H9 (cell line): ENCODE results near the gene ARHGEF1. TPM values are rescaled to one million over a fixed set of nuclear protein-coding genes. Genes with fewer than 3 reads are reported as not detected.
A peak's percentile ranks its signal among the peaks of the same experiment; 100 is the strongest.

ENCODE experiments used
- DNase-seq: peaks from one replicate; pipeline ENCODE4 v3.0.0-alpha.2; 2017
- H2AFZ ChIP-seq: one replicate; pipeline ENCODE4 v1.6.1; 2013; ENCODE audit warnings: mild to moderate bottlenecking, low read length, control low read depth, moderate library complexity
- H2AK5ac ChIP-seq: 2 replicates; pipeline ENCODE4 v1.6.1; 2013; ENCODE audit warnings: low read length, control low read depth, mixed read lengths; ENCODE audit not compliant: insufficient read length
- H2BK120ac ChIP-seq: one replicate; pipeline ENCODE4 v1.6.1; 2013; ENCODE audit warnings: low read depth, mild to moderate bottlenecking, low read length, control low read depth, inconsistent platforms; ENCODE audit not compliant: poor library complexity, severe bottlenecking
- H2BK12ac ChIP-seq: 2 replicates; pipeline ENCODE4 v1.6.1; 2013; ENCODE audit warnings: low read length, control low read depth, mixed read lengths, low read depth; ENCODE audit not compliant: insufficient read length
- H2BK15ac ChIP-seq: 2 replicates; pipeline ENCODE4 v1.6.1; 2013; ENCODE audit warnings: low read depth, low read length, control low read depth
- H2BK20ac ChIP-seq: one replicate; pipeline ENCODE4 v1.6.1; 2013; ENCODE audit warnings: low read depth, mild to moderate bottlenecking, low read length, control low read depth, inconsistent platforms; ENCODE audit not compliant: poor library complexity, severe bottlenecking
- H2BK5ac ChIP-seq: 2 replicates; pipeline ENCODE4 v1.6.1; 2013; ENCODE audit warnings: low read length, control low read depth, mixed read lengths; ENCODE audit not compliant: insufficient read length
- H3K14ac ChIP-seq: 2 replicates; pipeline ENCODE4 v1.6.1; 2013; ENCODE audit warnings: low read length, control low read depth; ENCODE audit not compliant: insufficient read depth
- H3K18ac ChIP-seq: 2 replicates; pipeline ENCODE4 v1.6.1; 2013; ENCODE audit warnings: low read depth, mild to moderate bottlenecking, mixed read lengths, low read length, control low read depth; ENCODE audit not compliant: insufficient read length
- H3K23ac ChIP-seq: 2 replicates; pipeline ENCODE4 v1.6.1; 2013; ENCODE audit warnings: low read length, control low read depth, mixed read lengths, low read depth; ENCODE audit not compliant: insufficient read length
- H3K23me2 ChIP-seq: 2 replicates; pipeline ENCODE4 v1.6.1; 2013; ENCODE audit warnings: low read depth, mild to moderate bottlenecking, mixed read lengths, low read length, control low read depth; ENCODE audit not compliant: insufficient read length, poor library complexity, severe bottlenecking
- H3K27ac ChIP-seq: 2 replicates; pipeline ENCODE4 v1.5.1; 2013; ENCODE audit warnings: low read length, control low read depth, mixed read lengths, low read depth; ENCODE audit not compliant: insufficient read length
- H3K27me3 ChIP-seq: 2 replicates; pipeline ENCODE4 v1.6.1; 2013; ENCODE audit warnings: low read length, control low read depth, inconsistent platforms; ENCODE audit not compliant: insufficient read depth
- H3K4ac ChIP-seq: 2 replicates; pipeline ENCODE4 v1.6.1; 2013; ENCODE audit warnings: low read depth, mild to moderate bottlenecking, control low read depth, inconsistent platforms, low read length, moderate library complexity
- H3K4me1 ChIP-seq: 2 replicates; pipeline ENCODE4 v1.6.1; 2013; ENCODE audit warnings: low read length, control low read depth, inconsistent platforms; ENCODE audit not compliant: insufficient read depth
- H3K4me2 ChIP-seq: 2 replicates; pipeline ENCODE4 v1.6.1; 2013; ENCODE audit warnings: low read length, control low read depth, mixed read lengths; ENCODE audit not compliant: insufficient read length, insufficient read depth
- H3K56ac ChIP-seq: 2 replicates; pipeline ENCODE4 v1.6.1; 2013; ENCODE audit warnings: low read depth, mild to moderate bottlenecking, mixed read lengths, low read length, control low read depth; ENCODE audit not compliant: insufficient read length
- H3K79me1 ChIP-seq: 2 replicates; pipeline ENCODE4 v1.6.1; 2013; ENCODE audit warnings: low read depth, mild to moderate bottlenecking, moderate library complexity, low read length, control low read depth, inconsistent platforms; ENCODE audit not compliant: insufficient read depth, poor library complexity, severe bottlenecking
- H3K79me2 ChIP-seq: 2 replicates; pipeline ENCODE4 v1.6.1; 2013; ENCODE audit warnings: low read length, control low read depth, inconsistent platforms; ENCODE audit not compliant: insufficient read depth
- H3K9ac ChIP-seq: 2 replicates; pipeline ENCODE4 v1.6.1; 2013; ENCODE audit warnings: low read length, control low read depth, mixed read lengths; ENCODE audit not compliant: insufficient read length; ENCODE audit errors: extremely low read depth
- H3K9me3 ChIP-seq: one replicate; pipeline ENCODE4 v1.6.1; 2013; ENCODE audit warnings: low read depth, low read length, inconsistent platforms; ENCODE audit not compliant: control insufficient read depth
- H3T11ph ChIP-seq: one replicate; pipeline ENCODE4 v1.6.1; 2013; ENCODE audit warnings: mild to moderate bottlenecking, low read length, control low read depth, inconsistent platforms
- H4K20me1 ChIP-seq: one replicate; pipeline ENCODE4 v1.6.1; 2013; ENCODE audit not compliant: control insufficient read depth, insufficient read length, insufficient read depth
- H4K5ac ChIP-seq: 2 replicates; pipeline ENCODE4 v1.6.1; 2013; ENCODE audit warnings: low read depth, mild to moderate bottlenecking, mixed read lengths, low read length, control low read depth; ENCODE audit not compliant: insufficient read length
- H4K8ac ChIP-seq: replicated peaks from 2 replicates; pipeline ENCODE4 v1.6.1; 2013; ENCODE audit warnings: low read length, control low read depth, mixed read lengths, low read depth; ENCODE audit not compliant: insufficient read length
- H4K91ac ChIP-seq: 2 replicates; pipeline ENCODE4 v1.6.1; 2013; ENCODE audit warnings: low read depth, mild to moderate bottlenecking, moderate library complexity, mixed read lengths, low read length, control low read depth; ENCODE audit not compliant: insufficient read length
- H3K27ac Mint-ChIP-seq, 3 experiments: 2 replicates in 2 of 3; 3 replicates in 1 of 3; pipeline ENCODE4 v1.8.0; 2020 to 2021; ENCODE audit warnings: mixed read lengths in 3 of 3, mild to moderate bottlenecking in 1 of 3, moderate library complexity in 1 of 3
- H3K27me3 Mint-ChIP-seq: 2 replicates; pipeline ENCODE4 v1.8.0; 2021; ENCODE audit warnings: low read depth, mild to moderate bottlenecking, moderate library complexity, mixed read lengths
- H3K36me3 Mint-ChIP-seq, 3 experiments: 2 replicates in 2 of 3; 3 replicates in 1 of 3; pipeline ENCODE4 v1.8.0; 2020 to 2021; ENCODE audit warnings: low read depth in 3 of 3, mixed read lengths in 3 of 3; ENCODE audit not compliant: insufficient read depth in 1 of 3
- H3K4me1 Mint-ChIP-seq, 2 experiments: 2 replicates each; pipeline ENCODE4 v1.8.0; 2020; ENCODE audit warnings: mixed read lengths in 2 of 2
- H3K4me3 Mint-ChIP-seq, 2 experiments: 2 replicates in 1 of 2; 3 replicates in 1 of 2; pipeline ENCODE4 v1.8.0; 2020 to 2021; ENCODE audit warnings: mild to moderate bottlenecking in 2 of 2, mixed read lengths in 2 of 2, moderate library complexity in 1 of 2
- H3K9me3 Mint-ChIP-seq, 2 experiments: 2 replicates in 1 of 2; 3 replicates in 1 of 2; pipeline ENCODE4 v1.8.0; 2020; ENCODE audit warnings: mild to moderate bottlenecking in 2 of 2, mixed read lengths in 2 of 2, moderate library complexity in 1 of 2
- WGBS: extraction: QIAGEN DNeasy Blood & Tissue Kit; methylation state at CpG from one replicate; pipeline ENCODE4 v1.1.7; 2013; ENCODE audit warnings: missing lambda C conversion rate, low lambda C conversion rate, mixed read lengths; ENCODE audit not compliant: insufficient read length; ENCODE audit errors: extremely low coverage; 5-methylcytosine and 5-hydroxymethylcytosine counted together
- total RNA-seq: library from RNA; stranded (reverse); gene quantifications from 2 replicates; pipeline ENCODE4 v1.2.1, GENCODE V29; 2021
- TF ChIP-seq, protein P1 (sequence below): fragments of 200-600 bp; sonication (generic); conservative IDR thresholded peaks from 3 replicates; pipeline ENCODE4 v1.8.0; 2021; ENCODE audit warnings: antibody characterized with exemption, mild to moderate bottlenecking

ARHGEF1 gene
- total RNA-seq, 1 experiment from 2014 or later: 50.3 TPM

DNA sequence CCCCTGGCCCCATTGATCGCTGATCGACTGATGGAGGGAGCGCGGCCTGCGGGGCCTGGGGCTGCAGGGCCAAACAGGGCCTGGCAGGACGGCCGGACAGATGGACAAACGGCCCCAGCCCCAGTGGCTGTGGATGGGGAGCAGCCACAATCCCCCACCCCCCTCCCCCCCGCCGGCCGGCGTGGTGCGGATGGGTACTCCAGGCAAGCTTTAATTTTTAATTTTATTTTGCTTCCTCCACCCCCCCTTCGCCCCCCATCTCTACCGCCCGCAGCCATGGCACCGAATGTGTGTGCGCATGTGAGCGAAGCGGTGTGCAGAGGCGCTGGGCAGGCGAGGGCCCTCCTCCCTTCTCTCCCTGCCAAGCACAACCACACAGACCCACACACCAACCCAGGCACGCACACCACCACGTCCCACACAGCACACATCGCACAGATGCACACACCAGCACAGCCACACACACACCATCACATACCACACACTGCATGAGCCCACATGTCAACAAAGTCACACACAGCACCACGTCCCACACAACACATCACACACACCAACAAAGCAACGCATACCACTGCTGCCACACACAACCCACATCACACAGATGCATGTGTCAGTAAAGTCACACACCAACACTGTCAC lies 32.9 kb downstream of the ARHGEF1 start:
- Histone ChIP-seq H4K5ac (no peak overlapping the region), H4K20me1 (peaks cover 3% of the 10 kb centered on the region), H3K23me2 (peaks cover 5% of the 10 kb centered on the region), H3K4ac (no peak overlapping the region), H3K23ac (peak overlapping the region; percentile 38), H2AFZ (no peak overlapping the region), H3K27me3 (peaks cover 91% of the 10 kb centered on the region), H2BK120ac (no peak overlapping the region), H4K8ac (no peak overlapping the region), H3K27ac (no peak overlapping the region), H4K91ac (no peak overlapping the region), H3K9ac (no peak overlapping the region), H3K4me2 (no peak overlapping the region), H3K56ac (no peak overlapping the region), H2BK12ac (no peak overlapping the region), H3K79me2 (no peaks in the 10 kb centered on the region), H2BK20ac (no peak overlapping the region), H3K9me3 (no peaks in the 10 kb centered on the region), H3K18ac (no peak overlapping the region), H2AK5ac (no peak overlapping the region), H3K79me1 (no peaks in the 10 kb centered on the region), H3T11ph (no peak overlapping the region), H2BK5ac (no peak overlapping the region), H2BK15ac (no peak overlapping the region), H3K14ac (no peak overlapping the region), H3K4me1 (no peaks in the 10 kb centered on the region)
- no CpG with 5 or more reads among the region's 27 CpGs for WGBS
- H3K4me1 Mint-ChIP-seq: peaks cover 6 to 15% of the 10 kb centered on the region in 2 experiments; a peak in 3 of 4 replicates
- H3K9me3 Mint-ChIP-seq: peaks cover 0 to 2% of the 10 kb centered on the region in 2 experiments; a peak in 1 of 5 replicates
- DNase-seq: no peak
- no peaks in the 10 kb centered on the region for H3K36me3 Mint-ChIP-seq
- no peaks in the 10 kb centered on the region; the same call in none of the 2 replicates for H3K27me3 Mint-ChIP-seq
- TF ChIP-seq, protein P1, sequence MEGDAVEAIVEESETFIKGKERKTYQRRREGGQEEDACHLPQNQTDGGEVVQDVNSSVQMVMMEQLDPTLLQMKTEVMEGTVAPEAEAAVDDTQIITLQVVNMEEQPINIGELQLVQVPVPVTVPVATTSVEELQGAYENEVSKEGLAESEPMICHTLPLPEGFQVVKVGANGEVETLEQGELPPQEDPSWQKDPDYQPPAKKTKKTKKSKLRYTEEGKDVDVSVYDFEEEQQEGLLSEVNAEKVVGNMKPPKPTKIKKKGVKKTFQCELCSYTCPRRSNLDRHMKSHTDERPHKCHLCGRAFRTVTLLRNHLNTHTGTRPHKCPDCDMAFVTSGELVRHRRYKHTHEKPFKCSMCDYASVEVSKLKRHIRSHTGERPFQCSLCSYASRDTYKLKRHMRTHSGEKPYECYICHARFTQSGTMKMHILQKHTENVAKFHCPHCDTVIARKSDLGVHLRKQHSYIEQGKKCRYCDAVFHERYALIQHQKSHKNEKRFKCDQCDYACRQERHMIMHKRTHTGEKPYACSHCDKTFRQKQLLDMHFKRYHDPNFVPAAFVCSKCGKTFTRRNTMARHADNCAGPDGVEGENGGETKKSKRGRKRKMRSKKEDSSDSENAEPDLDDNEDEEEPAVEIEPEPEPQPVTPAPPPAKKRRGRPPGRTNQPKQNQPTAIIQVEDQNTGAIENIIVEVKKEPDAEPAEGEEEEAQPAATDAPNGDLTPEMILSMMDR: no peak
- no peak overlapping the region for H3K4me3 Mint-ChIP-seq
- H3K27ac Mint-ChIP-seq: no peak overlapping the region
